Endothelial cell of umbilical vein (primary cell): ENCODE measurements around the gene ALDH4A1. TPM values are rescaled to one million over a fixed set of nuclear protein-coding genes. Genes with fewer than 3 reads are reported as not detected.

Experiments used
- BruUV-seq: library from RNA; stranded (reverse); fragments of 400-500 nt; replicated peaks from 2 replicates; lab custom pipeline; 2021; lab: Mats Ljungman, UMichigan
- CTCF ChIA-PET: fragments of 300-600, 350-600 bp; sonication (Branson Sonifier 250); formaldehyde crosslinking; loops from one replicate; lab custom pipeline; 2021; ENCODE audit warnings: antibody characterized with exemption, inconsistent platforms; lab: Charles Lee
- POLR2A ChIA-PET: fragments of 300-600, 350-600 bp; sonication (Branson Sonifier 250); formaldehyde crosslinking; loops from one replicate; lab custom pipeline; 2021; ENCODE audit warnings: antibody characterized with exemption, inconsistent platforms; lab: Charles Lee
- DNase-seq: peaks from one replicate; pipeline ENCODE4 v3.0.0-alpha.2; 2011; ENCODE audit warnings: low read depth, low spot score
- FAIRE-seq: peaks from 2 replicates; lab custom pipeline; 2011; peaks lifted over from hg19 to GRCh38; lab: Jason Lieb, UNC
- H2AFZ ChIP-seq: 2 replicates; pipeline ENCODE4 v1.6.0; 2012; ENCODE audit warnings: low read depth, low read length, control low read depth, inconsistent platforms
- H3K27ac ChIP-seq: 2 replicates; pipeline ENCODE4 v1.5.1; 2011; ENCODE audit warnings: low read depth, mild to moderate bottlenecking, control low read depth, low read length, moderate library complexity; ENCODE audit not compliant: insufficient read depth
- H3K27me3 ChIP-seq, 2 experiments: 2 replicates each; pipeline versions ENCODE4 v1.6.0 to v1.6.1; 2011; ENCODE audit warnings: low read length in 2 of 2, mixed read lengths in 1 of 2; ENCODE audit not compliant: control insufficient read depth in 2 of 2, insufficient read depth in 2 of 2
- H3K36me3 ChIP-seq, 2 experiments: 2 replicates in 1 of 2; 3 replicates in 1 of 2; pipeline ENCODE4 v1.5.1; 2011; ENCODE audit warnings: low read length in 2 of 2, mild to moderate bottlenecking in 1 of 2, moderate library complexity in 1 of 2; ENCODE audit not compliant: control insufficient read depth in 2 of 2, insufficient read depth in 2 of 2; ENCODE audit errors: extremely low read depth in 1 of 2
- H3K4me1 ChIP-seq: 3 replicates; pipeline ENCODE4 v1.5.1; 2011; ENCODE audit warnings: mild to moderate bottlenecking, low read length; ENCODE audit not compliant: control insufficient read depth, insufficient read depth; ENCODE audit errors: extremely low read depth
- H3K4me2 ChIP-seq: 2 replicates; pipeline ENCODE4 v1.6.1; 2011; ENCODE audit warnings: low read length, control low read depth, mixed read lengths; ENCODE audit not compliant: insufficient read depth
- H3K4me3 ChIP-seq, 3 experiments: fragments of 200-600 bp in 1 of 3; sonication (generic), shearing (Covaris generic) in 1 of 3; replicated peaks in 1 of 3; 2 replicates each; pipeline ENCODE4 v1.5.1; 2011 to 2016; ENCODE audit warnings: control low read depth in 3 of 3, low read length in 3 of 3, mild to moderate bottlenecking in 2 of 3, inconsistent platforms in 1 of 3, low read depth in 1 of 3, moderate library complexity in 1 of 3; ENCODE audit not compliant: insufficient read depth in 1 of 3
- H3K79me2 ChIP-seq: 2 replicates; pipeline ENCODE4 v1.6.0; 2012; ENCODE audit warnings: low read length, inconsistent platforms; ENCODE audit not compliant: control insufficient read depth, insufficient read depth
- H3K9ac ChIP-seq: replicated peaks from 2 replicates; pipeline ENCODE3; 2011; ENCODE audit warnings: low read length, control low read depth; ENCODE audit not compliant: insufficient read depth; ENCODE audit errors: extremely low read depth
- H3K9me1 ChIP-seq: replicated peaks from 3 replicates; pipeline ENCODE4 v1.6.0; 2011; ENCODE audit warnings: mild to moderate bottlenecking, low read length; ENCODE audit not compliant: control insufficient read depth, insufficient read depth; ENCODE audit errors: extremely low read depth
- H3K9me3 ChIP-seq: replicated peaks from 2 replicates; pipeline ENCODE4 v1.5.1; 2012; ENCODE audit warnings: low read length, inconsistent platforms; ENCODE audit not compliant: control insufficient read depth, insufficient read depth
- H4K20me1 ChIP-seq: replicated peaks from 2 replicates; pipeline ENCODE3; 2011; ENCODE audit warnings: mild to moderate bottlenecking, low read length; ENCODE audit not compliant: control insufficient read depth, insufficient read depth; ENCODE audit errors: extremely low read depth
- CTCF ChIP-seq, 2 donors: IDR thresholded peaks; 1 replicate in 1 of 2; 2 replicates in 1 of 2; pipeline ENCODE4 v1.5.1; 2011; ENCODE audit warnings: low read length in 2 of 2, mild to moderate bottlenecking in 2 of 2, moderate library complexity in 2 of 2, control low read depth in 1 of 2, inconsistent platforms in 1 of 2, low read depth in 1 of 2; ENCODE audit not compliant: insufficient read depth in 1 of 2; ENCODE audit errors: extremely low read depth in 1 of 2
- EZH2 ChIP-seq: IDR thresholded peaks from 2 replicates; pipeline ENCODE4 v1.6.1; 2012; ENCODE audit warnings: borderline replicate concordance, low read depth, mild to moderate bottlenecking, moderate library complexity, low read length, inconsistent platforms; ENCODE audit not compliant: severe bottlenecking
- FOS ChIP-seq: IDR thresholded peaks from 2 replicates; pipeline ENCODE4 v1.6.1; 2011; ENCODE audit warnings: mild to moderate bottlenecking, low read length, moderate library complexity, borderline replicate concordance; ENCODE audit not compliant: insufficient read depth
- GATA2 ChIP-seq: IDR thresholded peaks from 2 replicates; pipeline ENCODE4 v1.7.0; 2011; ENCODE audit warnings: low read depth, mild to moderate bottlenecking, moderate library complexity, mixed read lengths, low read length; ENCODE audit not compliant: insufficient read length, insufficient read depth
- JUN ChIP-seq: IDR thresholded peaks from 2 replicates; pipeline ENCODE4 v1.6.1; 2011; ENCODE audit warnings: borderline replicate concordance, low read depth; ENCODE audit not compliant: insufficient read length, insufficient read depth
- MAX ChIP-seq: IDR thresholded peaks from 2 replicates; pipeline ENCODE4 v1.6.1; 2011; ENCODE audit not compliant: insufficient read depth, insufficient read length
- MYC ChIP-seq: IDR thresholded peaks from one replicate; pipeline ENCODE4 v1.6.1; 2011; ENCODE audit warnings: mild to moderate bottlenecking, low read depth, low read length
- POLR2A ChIP-seq: IDR thresholded peaks from 2 replicates; pipeline ENCODE4 v1.6.1; 2012; ENCODE audit warnings: low read depth, mild to moderate bottlenecking, control low read depth, low read length
- POLR2AphosphoS5 ChIP-seq: IDR thresholded peaks from 2 replicates; pipeline ENCODE4 v1.6.1; 2012; ENCODE audit warnings: low read depth, mild to moderate bottlenecking, control low read depth, low read length, moderate library complexity; ENCODE audit not compliant: insufficient read depth
- dilution Hi-C: fragments of 300-500 bp; cut with MboI; formaldehyde crosslinking; loops from one replicate; pipeline ENCODE4 v1.15.0; 2019; ENCODE audit warnings: low sequenced_read_pairs; ENCODE audit not compliant: extremely low pct_ligation_motif_present
- intact Hi-C: fragments of 100-400 bp; cut with micrococcal nuclease; formaldehyde crosslinking; loops from one replicate; pipeline ENCODE4 v1.10.0; 2022
- polyA plus RNA-seq, 4 experiments: library from polyadenylated mRNA; depleted of rRNA in 3 of 4; stranded (reverse) in 3 of 4; unstranded in 1 of 4; fragments of >200 nt; gene quantifications; 2 replicates each; pipeline versions ENCODE4 v1.2.1 to v1.2.3, GENCODE V29; 2011 to 2012; ENCODE audit warnings: missing spikeins in 1 of 4
- total RNA-seq: library from RNA; stranded (reverse); gene quantifications from 2 replicates; pipeline ENCODE4 v1.2.3, GENCODE V29; 2021

The ALDH4A1 gene
- total and polyA plus RNA-seq, 2 donors (not counting 3 experiments of a cell fraction or from before 2014, with no cell fraction given), result 17.4 to 18.5 TPM

- Histone ChIP-seq H3K4me3 (no peak overlapping the region), H3K9ac (no peak overlapping the region), H3K9me1 (no peaks in the 10 kb centered on the region), H3K27me3 (no peaks in the 10 kb centered on the region), H3K79me2 (peaks cover 95% of the 10 kb centered on the region), H3K27ac (peak overlapping the region; percentile 78), H3K36me3 (no peaks in the 10 kb centered on the region), H3K4me2 (no peak overlapping the region), H4K20me1 (no peaks in the 10 kb centered on the region), H3K4me1 (peaks cover 48% of the 10 kb centered on the region), H3K9me3 (no peaks in the 10 kb centered on the region), H2AFZ (no peak overlapping the region)
- CTCF ChIA-PET, result interaction anchor here (0.9 to 5.5 kb wide), 6 partner anchors 9 to 144 kb away, joined by 3 to 70 read pairs (median 14); no protein-coding TSS in a partner anchor
- DNase-seq (no peak), FAIRE-seq (no peak)
- intact Hi-C loops (no loop called here), dilution Hi-C loops (no loop called here)
- POLR2A ChIA-PET, result no interaction called here
- TF ChIP-seq POLR2A (no peak), GATA2 (no peak), JUN (no peak), FOS (no peak), POLR2AphosphoS5 (no peak), CTCF (IDR thresholded peaks at IDR 0.05; ENCODE audit: extremely low read depth in 1 of 2, insufficient read depth in 1 of 2, low read depth in 1 of 2, low read length in 2 of 2) (no peak), MAX (no peak), MYC (no peak), EZH2 (no peak)
- BruUV-seq, result no TSS peak
Measured at GRCh38 chr1:18951818-18952391, 49.5 kb upstream of the ALDH4A1 start.
